Epithelial cell of esophagus (primary cell): ENCODE results near the gene SRSF8.
A peak's percentile ranks its signal among the peaks of the same experiment; 100 is the strongest.
"Not testable (repeated sequence)": the region's sequence is repeated elsewhere in the genome, so short reads cannot be mapped to it uniquely, and the experiment has no call there.

Experiments
- DNase-seq: peaks from one replicate; pipeline ENCODE4 v3.0.0; 2010; ENCODE audit warnings: low read depth
- H3K4me3 ChIP-seq: 2 replicates; pipeline ENCODE4 v1.5.1; 2011; ENCODE audit warnings: mild to moderate bottlenecking, low read length, control low read depth
- CTCF ChIP-seq: IDR thresholded peaks from 2 replicates; pipeline ENCODE4 v1.5.1; 2011; ENCODE audit warnings: low read depth, mild to moderate bottlenecking, low read length, control low read depth, inconsistent platforms; ENCODE audit not compliant: insufficient read depth; ENCODE audit errors: missing control alignments

SRSF8 gene

GRCh38 chr11:95108671-95109551, 42.2 kb downstream of the SRSF8 start:
- H3K4me3 ChIP-seq, result no peak overlapping the region
- TF ChIP-seq CTCF, result no peak
- DNase-seq, result peak; percentile 18

GRCh38 chr11:95111471-95111870, 44.8 kb downstream of the SRSF8 start:
- not testable (repeated sequence) for H3K4me3 ChIP-seq, DNase-seq

DNA sequence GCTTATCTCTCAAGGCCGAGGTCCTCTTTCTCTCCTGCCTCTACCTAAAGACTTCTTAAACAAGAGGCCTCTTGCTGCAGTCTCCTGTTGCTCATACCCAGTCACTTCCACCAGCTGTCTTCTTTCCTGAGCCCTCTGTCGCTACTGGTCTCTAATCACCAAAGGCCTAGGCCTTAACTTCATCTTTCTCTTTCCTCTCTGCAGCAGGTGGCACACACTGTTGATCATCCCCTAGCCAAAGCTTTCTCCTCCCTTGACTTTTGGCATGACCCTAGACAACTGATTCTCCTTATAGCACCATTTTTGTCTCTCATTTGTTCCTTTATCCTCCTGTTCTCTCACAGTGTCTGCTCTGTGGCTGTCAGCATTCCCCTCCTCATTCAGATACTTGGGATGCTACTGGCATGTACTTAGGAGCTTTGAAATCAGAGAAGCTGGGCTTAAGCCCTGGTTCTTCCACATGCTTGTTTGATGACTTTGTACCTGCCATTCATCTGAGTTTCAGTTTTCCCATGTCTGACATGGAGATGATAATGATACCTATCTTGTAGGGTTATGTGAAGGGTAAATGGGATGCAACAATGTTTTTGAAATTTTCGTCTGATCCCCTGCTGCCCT, 45.3 kb downstream of the SRSF8 start:
- peak; percentile 63 for DNase-seq
- no peak overlapping the region for H3K4me3 ChIP-seq
- no peak for TF ChIP-seq CTCF

GRCh38 chr11:95115597-95115996, 48.9 kb downstream of the SRSF8 start:
- H3K4me3 ChIP-seq, result no peak overlapping the region

GRCh38 chr11:95119361-95120060, 52.8 kb downstream of the SRSF8 start:
- no peak for TF ChIP-seq CTCF
- H3K4me3 ChIP-seq, result no peak overlapping the region
- peak; percentile 65 for DNase-seq

More at GRCh38 chr11:95115597-95115996, 48.9 kb downstream of the SRSF8 start:
- TF ChIP-seq CTCF, result no peak
- no peak for DNase-seq
